ENCODE results near the gene SMIM5. TPM values are rescaled to one million over a fixed set of nuclear protein-coding genes. Genes with fewer than 3 reads are reported as not detected.
A peak's percentile ranks its signal among the peaks of the same experiment; 100 is the strongest.

SMIM5 gene
- total RNA-seq, 1 experiment from 2014 or later: 0.24 TPM

GRCh38 chr17:75664099-75664549 lies 30.9 kb downstream of the SMIM5 start:
- H3K79me1 ChIP-seq (ENCODE audit: insufficient read depth, low read depth, low read length, poor library complexity, severe bottlenecking): peaks cover 3% of the 10 kb centered on the region
- H3K4me2 ChIP-seq (ENCODE audit: insufficient read depth, insufficient read length, low read length): no peak overlapping the region
- no peak overlapping the region for H4K5ac ChIP-seq (ENCODE audit: insufficient read length, low read depth, low read length)
- no peak overlapping the region for H3K27ac ChIP-seq (ENCODE audit: insufficient read length, low read depth, low read length)
- H3K4me1 ChIP-seq (ENCODE audit: insufficient read depth, low read length): no peaks in the 10 kb centered on the region
- Mint-ChIP-seq H3K36me3 (ENCODE audit: insufficient read depth in 1 of 3, low read depth in 3 of 3) (peaks cover 8 to 35% (median 29%) of the 10 kb centered on the region in 3 experiments; a peak in 5 of 7 replicates), H3K9me3 (no peaks in the 10 kb centered on the region), H3K4me3 (peak overlapping the region in 1 of 2 experiments; percentile 30; a peak in 1 of 5 replicates), H3K27ac (no peak overlapping the region), H3K27me3 (ENCODE audit: low read depth) (no peaks in the 10 kb centered on the region), H3K4me1 (peaks cover 8 to 9% of the 10 kb centered on the region in 2 experiments)
- WGBS (ENCODE audit: extremely low coverage, insufficient read length, low lambda C conversion rate): no CpG with 5 or more reads among the region's 3 CpGs
- H4K8ac ChIP-seq (replicated peaks; ENCODE audit: insufficient read length, low read depth, low read length): no peak overlapping the region
- H3K27me3 ChIP-seq (ENCODE audit: insufficient read depth, low read length): no peaks in the 10 kb centered on the region
- no peak overlapping the region for H2BK12ac ChIP-seq (ENCODE audit: insufficient read length, low read depth, low read length)
- no peaks in the 10 kb centered on the region for H3K9me3 ChIP-seq (ENCODE audit: control insufficient read depth, low read depth, low read length)
- no peak overlapping the region for H3K23ac ChIP-seq (ENCODE audit: insufficient read length, low read depth, low read length)
- no peak overlapping the region for H3K18ac ChIP-seq (ENCODE audit: insufficient read length, low read depth, low read length)
- no peak overlapping the region for H2BK120ac ChIP-seq (ENCODE audit: low read depth, low read length, poor library complexity, severe bottlenecking)
- no peak overlapping the region for H2BK5ac ChIP-seq (ENCODE audit: insufficient read length, low read length)
- no peaks in the 10 kb centered on the region for H4K20me1 ChIP-seq (ENCODE audit: control insufficient read depth, insufficient read depth, insufficient read length)
- no peak overlapping the region for H2AFZ ChIP-seq (ENCODE audit: low read length)
- H3K4ac ChIP-seq (ENCODE audit: low read depth, low read length): no peak overlapping the region
- DNase-seq: no peak
- H3K14ac ChIP-seq (ENCODE audit: insufficient read depth, low read length): no peak overlapping the region
- no peak overlapping the region for H2AK5ac ChIP-seq (ENCODE audit: insufficient read length, low read length)
- no peak overlapping the region for H3T11ph ChIP-seq (ENCODE audit: low read length)
- no peak overlapping the region for H2BK15ac ChIP-seq (ENCODE audit: low read depth, low read length)
- no peak for TF ChIP-seq CTCF (conservative IDR thresholded peaks at IDR 0.05)
- H2BK20ac ChIP-seq (ENCODE audit: low read depth, low read length, poor library complexity, severe bottlenecking): no peak overlapping the region
- peaks cover 4% of the 10 kb centered on the region for H3K23me2 ChIP-seq (ENCODE audit: insufficient read length, low read depth, low read length, poor library complexity, severe bottlenecking)
- H3K9ac ChIP-seq (ENCODE audit: extremely low read depth, insufficient read length, low read length): no peak overlapping the region
- no peak overlapping the region for H4K91ac ChIP-seq (ENCODE audit: insufficient read length, low read depth, low read length)
- H3K79me2 ChIP-seq (ENCODE audit: insufficient read depth, low read length): peaks cover 14% of the 10 kb centered on the region; the same call in 1 of the 2 replicates
- H3K56ac ChIP-seq (ENCODE audit: insufficient read length, low read depth, low read length): no peak overlapping the region

Data from H9 (cell line).